ENCODE data around the gene MEF2D.

DNA sequence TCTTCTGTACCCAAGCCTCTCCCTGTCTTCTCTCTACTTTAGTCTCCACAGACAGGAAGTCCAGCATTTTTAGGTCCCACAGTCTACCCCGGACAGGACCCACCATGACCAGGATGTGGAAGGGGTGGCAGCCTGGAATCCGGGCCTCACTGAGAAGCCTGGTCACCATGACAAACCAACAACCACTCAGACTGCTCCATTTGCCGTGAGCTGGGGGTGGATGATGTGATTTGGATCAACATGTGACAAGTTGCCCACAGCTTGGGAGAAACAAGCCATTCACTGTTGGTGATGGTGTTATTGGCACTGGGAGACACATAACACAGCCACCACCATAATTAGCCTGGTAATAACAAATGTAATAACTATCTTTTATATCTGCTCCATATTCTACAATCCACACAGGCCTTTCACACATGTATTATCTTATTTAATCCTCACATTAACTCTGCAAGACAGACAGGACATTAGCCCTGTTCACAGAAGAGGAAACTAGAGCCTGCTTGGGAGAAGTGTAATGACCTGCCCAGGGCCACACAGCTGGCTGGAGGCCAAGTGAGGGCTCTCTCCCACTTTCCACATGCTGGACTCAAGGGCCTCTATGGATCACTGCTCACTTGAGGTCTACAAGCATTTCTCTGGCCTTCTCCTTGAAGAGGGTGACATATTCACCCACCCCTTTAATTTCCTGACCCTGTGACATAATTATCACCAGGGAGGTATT is 22.9 kb downstream of the MEF2D start:
- TF ChIP-seq EZH2 (IDR thresholded peaks at IDR 0.05; ENCODE audit: insufficient read depth, poor library complexity, severe bottlenecking) (no peak), EZH2phosphoT487 (IDR thresholded peaks at IDR 0.05; ENCODE audit: insufficient read depth, low read depth) (no peak)
